Forelimb muscle (tissue), 1 donor: ENCODE results near the gene CA12. TPM values are rescaled to one million over a fixed set of nuclear protein-coding genes. Genes with fewer than 3 reads are reported as not detected.
"Not testable (repeated sequence)": the region's sequence is repeated elsewhere in the genome, so short reads cannot be mapped to it uniquely, and the experiment has no call there.

ENCODE experiments used
- DNase-seq: peaks from one replicate; pipeline ENCODE4 v3.0.0-alpha.2; 2013; ENCODE audit warnings: low read depth
- polyA plus RNA-seq: library from polyadenylated mRNA; unstranded; fragments of 120-200 nt; gene quantifications from one replicate; pipeline ENCODE4 v1.2.1, GENCODE V29; 2013; ENCODE audit not compliant: insufficient read length

CA12 gene
- polyA plus RNA-seq, 1 donor, result 0.75 TPM

- no peak for DNase-seq
Measured at GRCh38 chr15:63335543-63336240, 46.0 kb downstream of the CA12 start.

- DNase-seq, result no peak
Measured at GRCh38 chr15:63334821-63335220, 46.8 kb downstream of the CA12 start.

GRCh38 chr15:63332367-63333124 is 49.1 kb downstream of the CA12 start:
- no peak for DNase-seq

GRCh38 chr15:63331456-63331855 is 50.2 kb downstream of the CA12 start:
- DNase-seq, result no peak

- DNase-seq, result no peak
Measured at GRCh38 chr15:63330926-63331325, 50.7 kb downstream of the CA12 start.

GRCh38 chr15:63329567-63330350 is 51.9 kb downstream of the CA12 start:
- DNase-seq, result no peak

- no peak for DNase-seq
Measured at GRCh38 chr15:63327648-63328421, 53.8 kb downstream of the CA12 start.

GRCh38 chr15:63324770-63325169 is 56.9 kb downstream of the CA12 start:
- no peak for DNase-seq

- no peak for DNase-seq
Measured at GRCh38 chr15:63323798-63324563, 57.7 kb downstream of the CA12 start.

GRCh38 chr15:63322541-63322940 is 59.1 kb downstream of the CA12 start:
- DNase-seq, result no peak

GRCh38 chr15:63321462-63321861 is 60.2 kb downstream of the CA12 start:
- DNase-seq, result no peak

GRCh38 chr15:63320981-63321380 is 60.7 kb downstream of the CA12 start:
- DNase-seq, result not testable (repeated sequence)

- DNase-seq, result not testable (repeated sequence)
Measured at GRCh38 chr15:63320446-63320845, 61.2 kb downstream of the CA12 start.

GRCh38 chr15:63319065-63319464 is 62.6 kb downstream of the CA12 start:
- DNase-seq, result no peak

- DNase-seq, result no peak
Measured at GRCh38 chr15:63318344-63318743, 63.3 kb downstream of the CA12 start.

GRCh38 chr15:63314409-63314808 is 67.2 kb downstream of the CA12 start:
- no peak for DNase-seq

- DNase-seq, result no peak
Measured at GRCh38 chr15:63313825-63314224, 67.8 kb downstream of the CA12 start.

- DNase-seq, result no peak
Measured at GRCh38 chr15:63312286-63312685, 69.4 kb downstream of the CA12 start.

- no peak for DNase-seq
Measured at GRCh38 chr15:63310646-63311045, 71.0 kb downstream of the CA12 start.

- DNase-seq, result no peak
Measured at GRCh38 chr15:63308947-63309346, 72.7 kb downstream of the CA12 start.

GRCh38 chr15:63308491-63308890 is 73.2 kb downstream of the CA12 start:
- DNase-seq, result no peak
